MM.1S (cell line): ENCODE measurements around the gene ERICH3.

ENCODE experiments used
- EZH2 ChIP-seq: fragments of 300-600 bp; sonication (generic); optimal IDR thresholded peaks from 2 replicates; pipeline ENCODE3; 2017; ENCODE audit warnings: low read depth, mild to moderate bottlenecking, antibody characterized with exemption, low read length, mixed read lengths
- TF ChIP-seq, protein P1 (sequence below): fragments of 300-600 bp; sonication (generic); IDR thresholded peaks from 2 replicates; pipeline ENCODE4 v1.5.1; 2016; ENCODE audit warnings: antibody characterized with exemption, low read length, mixed read lengths

GRCh38 chr1:74683656-74684055 lies 10.1 kb upstream of the ERICH3 start:
- TF ChIP-seq, protein P1, sequence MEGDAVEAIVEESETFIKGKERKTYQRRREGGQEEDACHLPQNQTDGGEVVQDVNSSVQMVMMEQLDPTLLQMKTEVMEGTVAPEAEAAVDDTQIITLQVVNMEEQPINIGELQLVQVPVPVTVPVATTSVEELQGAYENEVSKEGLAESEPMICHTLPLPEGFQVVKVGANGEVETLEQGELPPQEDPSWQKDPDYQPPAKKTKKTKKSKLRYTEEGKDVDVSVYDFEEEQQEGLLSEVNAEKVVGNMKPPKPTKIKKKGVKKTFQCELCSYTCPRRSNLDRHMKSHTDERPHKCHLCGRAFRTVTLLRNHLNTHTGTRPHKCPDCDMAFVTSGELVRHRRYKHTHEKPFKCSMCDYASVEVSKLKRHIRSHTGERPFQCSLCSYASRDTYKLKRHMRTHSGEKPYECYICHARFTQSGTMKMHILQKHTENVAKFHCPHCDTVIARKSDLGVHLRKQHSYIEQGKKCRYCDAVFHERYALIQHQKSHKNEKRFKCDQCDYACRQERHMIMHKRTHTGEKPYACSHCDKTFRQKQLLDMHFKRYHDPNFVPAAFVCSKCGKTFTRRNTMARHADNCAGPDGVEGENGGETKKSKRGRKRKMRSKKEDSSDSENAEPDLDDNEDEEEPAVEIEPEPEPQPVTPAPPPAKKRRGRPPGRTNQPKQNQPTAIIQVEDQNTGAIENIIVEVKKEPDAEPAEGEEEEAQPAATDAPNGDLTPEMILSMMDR, result no peak
- TF ChIP-seq EZH2, result no peak
